Pulmonary artery endothelial cell (primary cell): ENCODE measurements around the gene ANXA2. TPM values are rescaled to one million over a fixed set of nuclear protein-coding genes. Genes with fewer than 3 reads are reported as not detected.
"Not testable (repeated sequence)": the region's sequence is repeated elsewhere in the genome, so short reads cannot be mapped to it uniquely, and the experiment has no call there.

Experiments
- DNase-seq: peaks from one replicate; pipeline ENCODE4 v3.0.0-alpha.2; 2011; ENCODE audit warnings: low read depth, low spot score
- total RNA-seq: library from RNA; depleted of rRNA; stranded (reverse); fragments of >200 nt; gene quantifications from 2 replicates; pipeline ENCODE4 v1.2.3, GENCODE V29; 2014

ANXA2 gene
- total RNA-seq, 1 donor from 2014 or later: 5,562 TPM

GRCh38 chr15:60410350-60410749, 12.6 kb upstream of the ANXA2 start:
- not testable (repeated sequence) for DNase-seq

- no peak for DNase-seq
Measured at GRCh38 chr15:60408463-60408981, 10.7 kb upstream of the ANXA2 start.

- no peak for DNase-seq
Measured at GRCh38 chr15:60407415-60407805, 9.6 kb upstream of the ANXA2 start.

- DNase-seq: no peak
Measured at GRCh38 chr15:60406513-60407414, 9.0 kb upstream of the ANXA2 start.

- DNase-seq: no peak
Measured at GRCh38 chr15:60405399-60405798, 7.6 kb upstream of the ANXA2 start.

GRCh38 chr15:60404351-60404750, 6.6 kb upstream of the ANXA2 start:
- DNase-seq: not testable (repeated sequence)

- DNase-seq: no peak
Measured at GRCh38 chr15:60400944-60401343, 3.2 kb upstream of the ANXA2 start.

- DNase-seq: no peak
Measured at GRCh38 chr15:60399931-60400330, 2.1 kb upstream of the ANXA2 start.

GRCh38 chr15:60399246-60399915, 1.6 kb upstream of the ANXA2 start:
- no peak for DNase-seq

GRCh38 chr15:60396958-60397771, 621 bp downstream of the ANXA2 start:
- no peak for DNase-seq

- DNase-seq: no peak
Measured at GRCh38 chr15:60396560-60396957, 1.2 kb downstream of the ANXA2 start.

- no peak for DNase-seq
Measured at GRCh38 chr15:60396100-60396499, 1.7 kb downstream of the ANXA2 start.

- no peak for DNase-seq
Measured at GRCh38 chr15:60395276-60396011, 2.3 kb downstream of the ANXA2 start.

GRCh38 chr15:60394689-60395097, 3.1 kb downstream of the ANXA2 start:
- no peak for DNase-seq

GRCh38 chr15:60392986-60393790, 4.6 kb downstream of the ANXA2 start:
- DNase-seq: no peak

GRCh38 chr15:60392601-60392985, 5.2 kb downstream of the ANXA2 start:
- no peak for DNase-seq

- DNase-seq: no peak
Measured at GRCh38 chr15:60391722-60392315, 6.0 kb downstream of the ANXA2 start.

- no peak for DNase-seq
Measured at GRCh38 chr15:60390871-60391501, 6.8 kb downstream of the ANXA2 start.

- no peak for DNase-seq
Measured at GRCh38 chr15:60390231-60390630, 7.6 kb downstream of the ANXA2 start.
